OCI-LY3 (cell line): ENCODE data around the gene GGA2.

Experiments
- H2AFZ ChIP-seq: fragments of 200-600, 300-600 bp; shearing (Covaris generic); 2 replicates; pipeline ENCODE4 v1.6.0; 2014; ENCODE audit warnings: antibody characterized with exemption, low read depth, low read length
- H3K27ac ChIP-seq: fragments of 200-600, 300-600 bp; sonication (generic); 2 replicates; pipeline ENCODE4 v1.5.1; 2014; ENCODE audit warnings: mild to moderate bottlenecking, low read length, moderate library complexity, mixed read lengths
- H3K27me3 ChIP-seq: fragments of 200-600, 300-600 bp; sonication (generic); 2 replicates; pipeline ENCODE4 v1.6.1; 2014; ENCODE audit warnings: low read depth, low read length, mixed read lengths
- H3K36me3 ChIP-seq: fragments of 200-600, 300-600 bp; sonication (generic); replicated peaks from 2 replicates; pipeline ENCODE3; 2014; ENCODE audit warnings: low read depth, low read length, mixed read lengths
- H3K4me1 ChIP-seq: fragments of 300-600, 200-600 bp; sonication (generic); 2 replicates; pipeline ENCODE4 v1.6.1; 2014; ENCODE audit warnings: low read length, mixed read lengths
- H3K4me2 ChIP-seq: fragments of 200-600, 300-600 bp; sonication (generic); 2 replicates; pipeline ENCODE4 v1.6.1; 2014; ENCODE audit warnings: low read length, mixed read lengths
- H3K4me3 ChIP-seq: fragments of 300-600, 200-600 bp; sonication (generic); 2 replicates; pipeline ENCODE4 v1.5.1; 2014; ENCODE audit warnings: antibody characterized with exemption, mild to moderate bottlenecking, low read length, moderate library complexity
- H3K79me2 ChIP-seq: fragments of 300-600, 200-600 bp; shearing (Covaris generic); 2 replicates; pipeline ENCODE4 v1.6.1; 2014; ENCODE audit warnings: mild to moderate bottlenecking, low read length, mixed read lengths
- H3K9ac ChIP-seq: fragments of 300-600, 200-600 bp; shearing (Covaris generic); 2 replicates; pipeline ENCODE4 v1.6.0; 2014; ENCODE audit warnings: mild to moderate bottlenecking, low read length, moderate library complexity
- H3K9me3 ChIP-seq: fragments of 200-600, 300-600 bp; shearing (Covaris generic); 2 replicates; pipeline ENCODE4 v1.6.1; 2014; ENCODE audit warnings: low read length, mixed read lengths; ENCODE audit not compliant: insufficient read depth
- H4K20me1 ChIP-seq: fragments of 200-600, 300-600 bp; sonication (generic); 2 replicates; pipeline ENCODE4 v1.6.1; 2016; ENCODE audit warnings: low read length, mixed read lengths; ENCODE audit not compliant: insufficient read depth
- CTCF ChIP-seq: fragments of 200-600, 300-600 bp; sonication (generic); IDR thresholded peaks from 2 replicates; pipeline ENCODE4 v1.5.1; 2014; ENCODE audit warnings: antibody characterized with exemption, low read length, low read depth
- EZH2phosphoT487 ChIP-seq: fragments of 200-600 bp; shearing (Covaris generic); IDR thresholded peaks from 2 replicates; pipeline ENCODE4 v1.6.1; 2018; ENCODE audit warnings: antibody characterized with exemption, mixed run types, low read depth

The GGA2 gene

GRCh38 chr16:23501291-23501690, 9.0 kb downstream of the GGA2 start:
- no peaks in the 10 kb centered on the region for H3K9me3 ChIP-seq
- no peak overlapping the region for H3K27ac ChIP-seq
- H4K20me1 ChIP-seq: peaks cover 99% of the 10 kb centered on the region
- no peak for TF ChIP-seq EZH2phosphoT487
- no peak for TF ChIP-seq CTCF
- H3K4me3 ChIP-seq: no peak overlapping the region
- no peak overlapping the region for H2AFZ ChIP-seq
- no peak overlapping the region for H3K9ac ChIP-seq
- no peak overlapping the region for H3K4me2 ChIP-seq
- H3K36me3 ChIP-seq: peaks cover 33% of the 10 kb centered on the region
- peaks cover 28% of the 10 kb centered on the region for H3K4me1 ChIP-seq
- H3K27me3 ChIP-seq: no peaks in the 10 kb centered on the region
- H3K79me2 ChIP-seq: peaks cover 100% of the 10 kb centered on the region

DNA sequence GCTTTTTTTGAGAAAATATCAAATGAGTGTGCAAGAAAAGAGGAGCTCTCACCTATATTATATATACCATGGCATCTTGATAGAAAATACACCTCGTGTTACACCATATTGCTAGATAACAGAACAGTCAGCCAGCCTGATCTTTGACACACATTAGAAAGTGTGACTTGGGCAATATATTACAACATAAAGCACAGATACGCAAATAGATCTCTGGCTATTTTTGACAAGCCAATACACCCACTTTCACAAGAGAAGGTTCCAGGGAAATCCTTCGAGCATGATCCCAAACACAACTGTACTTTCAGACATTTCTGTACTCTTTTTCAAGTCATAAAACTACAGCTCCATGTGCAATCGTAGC, 9.4 kb downstream of the GGA2 start:
- H3K9ac ChIP-seq: no peak overlapping the region
- peaks cover 32% of the 10 kb centered on the region for H3K36me3 ChIP-seq
- no peak overlapping the region for H3K4me3 ChIP-seq
- peaks cover 100% of the 10 kb centered on the region for H3K79me2 ChIP-seq
- TF ChIP-seq EZH2phosphoT487 (no peak), CTCF (no peak)
- no peaks in the 10 kb centered on the region for H3K9me3 ChIP-seq
- no peak overlapping the region for H3K4me2 ChIP-seq
- peaks cover 23% of the 10 kb centered on the region for H3K4me1 ChIP-seq
- no peak overlapping the region for H3K27ac ChIP-seq
- H4K20me1 ChIP-seq: peaks cover 98% of the 10 kb centered on the region
- H2AFZ ChIP-seq: no peak overlapping the region
- H3K27me3 ChIP-seq: no peaks in the 10 kb centered on the region

DNA sequence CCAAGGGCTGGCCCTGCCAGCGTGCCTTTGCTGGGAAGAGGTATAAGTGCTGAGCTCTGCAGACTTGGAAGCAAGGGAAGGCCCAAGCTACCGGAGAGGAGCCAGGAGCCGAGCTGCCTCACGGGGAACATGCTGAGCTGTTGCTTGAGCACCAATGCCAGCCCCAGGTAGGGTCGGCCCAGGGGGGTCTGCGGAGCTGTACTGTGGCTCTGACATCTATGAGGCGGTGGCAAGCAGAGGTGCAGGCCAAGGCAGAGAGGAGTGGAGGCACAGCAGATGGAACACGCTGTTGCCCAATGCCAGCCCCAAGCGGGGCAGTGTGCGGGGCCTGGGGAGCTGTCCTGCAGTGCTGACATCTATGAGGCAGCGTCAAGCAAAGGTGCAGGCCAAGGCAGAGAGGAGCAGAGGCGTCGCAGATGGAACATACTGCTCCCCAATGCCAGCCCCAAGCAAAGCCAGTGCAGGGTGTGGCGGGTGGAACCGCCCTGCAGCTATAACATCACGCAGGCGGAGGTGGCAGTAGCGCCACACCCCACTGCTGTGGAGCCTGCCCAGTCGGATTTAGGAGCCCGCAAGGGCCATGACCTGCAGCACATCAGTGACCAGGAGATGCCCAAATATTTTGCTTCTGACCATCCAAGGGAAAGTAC, 10.0 kb downstream of the GGA2 start:
- Histone ChIP-seq H3K9me3 (no peaks in the 10 kb centered on the region), H3K36me3 (peaks cover 37% of the 10 kb centered on the region), H3K4me1 (peaks cover 18% of the 10 kb centered on the region), H3K27me3 (no peaks in the 10 kb centered on the region), H3K4me2 (no peak overlapping the region), H3K9ac (no peak overlapping the region), H3K4me3 (no peak overlapping the region), H4K20me1 (peaks cover 98% of the 10 kb centered on the region), H3K27ac (no peak overlapping the region), H2AFZ (no peak overlapping the region), H3K79me2 (peaks cover 100% of the 10 kb centered on the region)
- no peak for TF ChIP-seq CTCF
- TF ChIP-seq EZH2phosphoT487: no peak

GRCh38 chr16:23499801-23500200, 10.5 kb downstream of the GGA2 start:
- Histone ChIP-seq H2AFZ (no peak overlapping the region), H3K4me1 (peaks cover 13% of the 10 kb centered on the region), H3K79me2 (peaks cover 97% of the 10 kb centered on the region), H3K4me3 (no peak overlapping the region), H3K9ac (no peak overlapping the region), H3K27me3 (no peaks in the 10 kb centered on the region), H4K20me1 (peaks cover 98% of the 10 kb centered on the region), H3K4me2 (no peak overlapping the region), H3K27ac (no peak overlapping the region), H3K9me3 (no peaks in the 10 kb centered on the region), H3K36me3 (peaks cover 42% of the 10 kb centered on the region)
- TF ChIP-seq EZH2phosphoT487: no peak
- no peak for TF ChIP-seq CTCF
